ENCODE data around the gene AKAP5.
A peak's percentile ranks its signal among the peaks of the same experiment; 100 is the strongest.
"Not testable (repeated sequence)": the region's sequence is repeated elsewhere in the genome, so short reads cannot be mapped to it uniquely, and the experiment has no call there.

The AKAP5 gene

DNA sequence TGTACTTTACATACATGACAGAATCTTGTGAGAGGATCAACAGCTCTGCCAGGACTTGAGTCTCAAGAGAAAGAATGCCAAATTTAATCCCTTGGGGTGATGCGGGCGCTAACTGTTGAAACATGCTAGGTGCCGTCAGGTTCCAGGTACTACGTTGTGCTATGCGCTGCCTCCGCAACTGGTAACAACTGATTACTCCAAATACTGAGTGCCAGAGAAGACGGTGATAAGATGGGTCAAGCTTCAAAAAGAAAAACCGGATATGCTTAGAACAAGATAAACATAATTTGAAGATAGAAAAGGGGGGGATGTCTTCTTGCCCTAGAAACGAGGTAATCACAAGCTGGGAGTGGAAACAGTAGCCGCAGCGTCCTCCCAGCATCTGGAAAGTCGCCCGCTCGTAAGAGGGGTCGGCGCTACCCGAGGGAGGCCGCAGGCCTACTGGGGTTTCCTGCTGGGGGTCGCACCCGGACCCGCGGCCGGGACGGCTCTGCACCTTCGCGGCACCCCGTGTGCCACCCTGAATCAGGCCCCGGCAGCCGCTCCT is 37.7 kb downstream of the AKAP5 start:
- DNase-seq (ENCODE audit: low read depth in 3 of 3) = no peak

- DNase-seq (ENCODE audit: low read depth in 3 of 3) = peak; percentile 85 to 93 (median 89)
Observed at GRCh38 chr14:64503434-64504309, 38.4 kb downstream of the AKAP5 start, which contains the start of gene ZBTB25. ZBTB25 (minus strand) TSS chr14:64503838; CDS start chr14:64490533, 13,305 bp downstream.

DNA sequence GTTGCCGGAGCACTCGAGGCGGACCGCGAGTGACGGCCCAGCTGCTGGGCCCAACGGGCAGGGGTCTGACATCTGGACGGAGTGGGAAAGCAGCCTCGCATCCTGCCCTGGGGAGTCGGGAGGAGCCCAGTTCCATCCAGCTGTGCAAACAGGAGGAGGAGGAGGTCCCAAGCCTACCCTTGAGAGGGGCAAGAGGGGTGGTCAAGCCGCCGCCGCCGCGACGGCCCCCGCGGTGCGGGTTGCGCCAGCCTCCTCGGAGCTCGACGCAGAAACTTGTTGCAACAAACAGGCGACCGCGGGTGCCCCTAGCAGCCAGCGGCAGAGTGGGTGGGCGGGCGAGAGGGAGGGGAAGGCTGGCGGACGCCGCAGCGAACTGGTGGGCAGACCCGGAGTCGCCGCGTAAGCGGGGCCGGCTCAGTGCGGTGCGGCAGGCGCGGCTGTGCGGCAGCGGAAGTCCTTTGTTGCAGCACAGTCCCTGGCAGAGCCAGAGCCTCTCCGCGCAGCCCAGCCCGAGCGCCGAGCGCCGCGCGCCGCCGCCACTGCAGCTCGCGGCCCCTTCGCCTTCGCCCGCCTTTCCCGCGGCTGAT is 39.1 kb downstream of the AKAP5 start, which contains the start of gene ZBTB1:
Gene ZBTB1, plus strand, starts transcription at position 461 of the 587 bp plus-strand sequence. CDS start 16,735 bp downstream, outside the sequence.
- DNase-seq (ENCODE audit: low read depth in 3 of 3) = peak; percentile 72 to 84 (median 79)

DNA sequence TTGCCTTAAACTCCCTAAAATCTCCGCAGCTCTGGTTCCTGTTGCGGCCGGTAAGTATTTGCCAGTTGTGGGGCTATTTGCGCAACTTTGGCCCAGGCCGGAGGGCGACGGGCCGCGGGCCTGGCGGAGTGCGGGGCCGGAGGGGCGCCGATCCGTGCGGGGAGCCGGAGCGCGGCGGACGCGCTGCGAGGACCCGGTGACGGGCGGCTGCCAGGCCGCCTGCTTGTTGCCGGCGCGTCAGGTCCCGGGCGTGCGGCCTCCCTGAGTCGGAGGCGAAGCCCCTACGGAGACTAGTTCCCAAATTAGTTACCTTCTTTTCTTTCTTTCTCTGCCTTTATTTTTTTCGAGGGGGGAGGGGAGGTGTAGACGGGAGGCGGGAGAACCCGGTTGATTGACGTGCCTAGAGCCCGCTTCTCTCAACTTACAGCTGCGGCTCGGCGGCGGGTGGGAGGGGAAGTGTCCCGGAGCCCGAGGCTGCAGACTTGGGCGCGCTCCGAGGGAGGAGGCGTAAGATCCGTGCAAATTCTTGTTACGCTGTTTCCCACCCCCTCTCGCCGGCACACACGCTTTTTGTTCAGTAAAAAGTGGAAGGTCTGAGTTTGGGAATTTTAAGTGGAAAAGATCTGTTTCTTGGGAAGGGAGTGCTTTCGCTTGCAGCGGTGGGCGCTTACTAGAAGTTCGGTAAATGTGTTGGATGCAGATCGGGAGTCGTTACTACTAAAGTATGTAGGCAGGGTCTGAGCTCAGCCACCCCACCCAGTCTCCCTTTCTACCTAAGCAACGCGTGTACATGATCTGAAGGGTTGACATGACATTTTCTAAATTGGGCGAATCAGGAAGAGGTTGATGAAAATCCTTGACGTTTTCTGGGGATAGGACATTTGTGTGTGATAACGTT is 39.8 kb downstream of the AKAP5 start:
- peak; percentile 66 to 83 (median 70) for DNase-seq (ENCODE audit: low read depth in 3 of 3)

DNA sequence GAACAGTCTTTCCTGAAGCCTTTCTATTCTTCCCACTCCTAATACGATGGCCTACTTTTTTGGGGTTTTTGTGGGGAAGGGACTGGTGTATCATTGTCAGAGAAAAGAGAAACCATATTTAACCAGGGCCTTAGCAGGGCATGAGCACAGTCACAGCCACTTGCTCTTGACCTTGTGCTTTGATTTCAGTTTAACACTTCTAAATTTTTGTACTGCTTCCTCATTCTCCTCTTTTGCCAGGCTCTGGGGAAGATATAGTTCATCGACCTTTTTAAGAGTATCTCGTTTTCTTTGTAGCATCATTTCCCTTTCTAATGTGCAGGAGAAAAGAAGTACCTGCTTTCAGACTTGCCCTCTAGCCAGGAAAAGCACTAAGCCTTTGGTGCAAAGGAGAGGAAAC is 41.4 kb downstream of the AKAP5 start:
- no peak for DNase-seq (ENCODE audit: low read depth in 3 of 3)

DNA sequence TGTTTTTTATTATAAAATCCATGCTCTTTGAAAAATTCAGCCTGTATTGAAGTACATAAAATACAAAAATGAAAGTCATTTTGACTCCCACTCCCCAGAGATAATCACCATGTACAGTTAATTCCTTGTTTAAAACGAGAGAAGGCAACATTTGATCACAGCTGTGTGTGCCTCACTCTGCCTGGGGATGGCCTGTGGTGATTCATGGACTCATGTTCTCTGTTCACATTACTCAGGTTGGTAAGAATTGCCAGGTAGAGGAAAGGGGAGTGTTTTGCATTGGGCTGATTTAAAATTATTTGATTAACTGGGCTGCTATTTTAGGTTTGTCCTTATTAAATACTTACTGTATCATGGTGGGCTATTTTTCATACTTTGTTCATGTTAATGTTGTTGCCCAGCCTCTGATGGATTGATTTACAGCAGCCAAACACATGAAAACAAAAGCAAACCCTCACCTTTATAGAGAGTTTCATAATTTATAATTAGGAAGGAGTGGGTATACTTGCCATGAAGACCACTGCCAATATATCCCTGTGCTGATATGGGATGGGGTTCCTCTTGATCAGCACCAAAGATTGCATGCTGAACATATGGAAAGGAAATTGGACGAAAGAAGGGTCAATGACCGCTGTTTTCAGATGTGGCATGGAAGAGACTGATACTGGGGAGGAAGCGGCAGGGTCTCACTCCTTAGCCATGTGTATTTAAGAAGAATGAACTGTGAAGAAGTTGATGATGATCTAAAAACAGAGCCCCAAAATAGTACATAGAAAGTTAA is 42.3 kb downstream of the AKAP5 start:
- DNase-seq (ENCODE audit: low read depth in 3 of 3) = peak in 1 of 3 experiments; percentile 35

GRCh38 chr14:64508215-64508776 is 43.0 kb downstream of the AKAP5 start:
- DNase-seq (ENCODE audit: low read depth in 3 of 3) = no peak

- DNase-seq (ENCODE audit: low read depth in 3 of 3) = no peak
Observed at GRCh38 chr14:64509036-64509435, 43.7 kb downstream of the AKAP5 start.

- DNase-seq (ENCODE audit: low read depth in 3 of 3) = peak; percentile 35 to 54 (median 52)
Observed at GRCh38 chr14:64510825-64511671, 45.7 kb downstream of the AKAP5 start.

DNA sequence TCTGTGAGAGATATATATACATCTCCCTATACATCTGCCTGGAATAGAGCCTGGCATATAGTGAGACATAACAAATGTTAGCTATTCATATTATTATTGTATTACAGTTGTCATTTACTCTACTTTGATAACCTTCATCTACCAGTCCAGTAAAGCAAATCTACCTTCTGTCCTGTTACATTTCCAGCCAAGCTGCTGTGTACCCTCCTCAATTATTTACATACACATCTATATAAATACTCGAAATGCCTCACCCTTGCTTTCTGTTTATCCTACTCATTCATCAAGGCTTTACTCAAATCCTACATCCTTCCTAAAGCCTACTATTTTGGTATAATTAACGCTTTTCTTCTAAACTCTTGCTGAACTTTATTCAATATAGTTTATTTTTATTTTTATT is 48.0 kb downstream of the AKAP5 start:
- no peak for DNase-seq (ENCODE audit: low read depth in 3 of 3)

- DNase-seq (ENCODE audit: low read depth in 3 of 3) = no peak
Observed at GRCh38 chr14:64515053-64515452, 49.8 kb downstream of the AKAP5 start.

GRCh38 chr14:64516969-64517368 is 51.7 kb downstream of the AKAP5 start:
- no peak for DNase-seq (ENCODE audit: low read depth in 3 of 3)

DNA sequence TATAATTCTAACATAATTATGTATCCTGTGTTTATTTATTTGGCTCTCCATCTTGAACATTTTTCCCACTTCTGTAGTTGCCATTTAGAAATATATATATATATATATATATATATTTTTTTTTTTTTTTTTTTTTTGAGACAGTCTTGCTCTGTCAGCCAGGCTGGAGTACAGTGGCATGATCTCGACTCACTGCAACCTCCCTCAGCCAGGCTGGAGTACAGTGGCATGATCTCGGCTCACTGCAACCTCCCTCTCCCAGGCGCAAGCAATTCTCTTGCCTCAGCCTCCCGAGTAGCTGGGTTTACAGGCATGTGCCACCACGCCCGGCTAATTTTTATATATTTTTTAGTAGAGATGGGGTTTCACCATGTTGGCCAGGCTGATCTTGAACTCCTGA is 52.4 kb downstream of the AKAP5 start:
- DNase-seq (ENCODE audit: low read depth in 3 of 3) = not testable (repeated sequence)

DNA sequence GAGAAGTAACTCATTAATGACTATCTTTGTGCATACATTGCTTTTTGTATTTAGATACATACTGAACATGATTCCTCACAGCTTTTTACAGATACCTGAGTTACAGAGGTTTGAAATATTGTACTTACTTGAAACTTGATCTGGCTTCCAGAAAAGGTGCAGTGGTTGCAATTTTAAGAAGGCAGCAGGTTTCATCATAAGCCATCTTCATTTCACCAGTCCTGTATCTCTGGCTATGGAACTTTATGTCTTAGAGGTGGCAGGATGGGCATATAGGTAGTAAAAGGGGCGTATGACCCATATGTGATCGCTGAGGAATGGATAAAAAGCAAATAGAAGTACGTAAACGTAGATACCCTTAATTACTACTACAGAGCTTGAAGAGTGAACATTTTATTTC is 52.9 kb downstream of the AKAP5 start:
- DNase-seq (ENCODE audit: low read depth in 3 of 3) = no peak

DNA sequence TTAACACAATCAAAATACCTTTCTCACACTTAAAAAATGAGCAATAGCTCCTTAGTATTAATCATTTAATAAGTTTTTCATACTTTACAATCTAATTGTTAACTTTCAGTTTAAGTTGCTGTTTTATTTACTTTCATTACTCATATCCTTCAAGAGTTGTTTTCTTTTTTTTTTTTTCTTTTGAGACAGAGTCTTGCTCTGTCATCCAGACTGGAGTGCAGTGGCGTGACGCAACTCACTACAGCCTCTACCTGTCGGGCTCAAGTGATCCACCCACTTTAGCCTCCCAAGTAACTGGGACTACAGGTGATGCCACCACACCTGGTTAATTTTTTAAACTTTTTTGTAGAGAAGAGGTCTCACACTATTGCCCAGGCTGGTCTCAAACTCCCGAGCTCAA is 55.4 kb downstream of the AKAP5 start:
- no peak for DNase-seq (ENCODE audit: low read depth in 3 of 3)

DNA sequence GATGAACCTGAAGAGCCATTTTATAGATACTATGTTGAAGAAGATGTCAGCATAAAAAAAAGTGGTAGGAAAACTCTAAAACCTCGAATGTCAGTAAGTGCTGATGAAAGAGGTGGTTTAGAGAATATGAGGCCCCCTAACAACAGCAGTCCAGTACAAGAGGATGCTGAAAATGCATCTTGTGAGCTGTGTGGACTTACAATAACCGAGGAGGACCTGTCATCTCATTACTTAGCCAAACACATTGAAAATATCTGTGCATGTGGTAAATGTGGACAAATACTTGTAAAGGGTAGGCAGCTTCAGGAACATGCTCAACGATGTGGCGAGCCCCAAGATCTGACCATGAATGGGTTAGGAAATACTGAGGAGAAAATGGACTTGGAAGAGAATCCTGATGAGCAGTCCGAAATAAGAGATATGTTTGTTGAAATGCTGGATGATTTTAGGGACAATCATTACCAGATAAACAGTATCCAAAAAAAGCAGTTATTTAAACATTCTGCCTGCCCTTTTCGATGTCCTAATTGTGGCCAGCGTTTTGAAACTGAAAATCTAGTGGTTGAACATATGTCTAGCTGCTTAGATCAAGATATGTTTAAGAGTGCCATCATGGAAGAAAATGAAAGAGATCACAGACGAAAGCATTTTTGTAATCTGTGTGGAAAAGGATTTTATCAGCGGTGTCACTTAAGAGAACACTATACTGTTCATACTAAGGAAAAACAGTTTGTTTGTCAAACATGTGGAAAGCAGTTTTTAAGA is 57.5 kb downstream of the AKAP5 start:
- no peak for DNase-seq (ENCODE audit: low read depth in 3 of 3)

Measured in stimulated activated CD4-positive, alpha-beta T cell treated with anti-CD3 and anti-CD28 coated beads, TNF-alpha, amount 100 ng/mL, for 24 hours (primary cell).